ENCODE measurements around the gene SGK2.

The SGK2 gene

DNA sequence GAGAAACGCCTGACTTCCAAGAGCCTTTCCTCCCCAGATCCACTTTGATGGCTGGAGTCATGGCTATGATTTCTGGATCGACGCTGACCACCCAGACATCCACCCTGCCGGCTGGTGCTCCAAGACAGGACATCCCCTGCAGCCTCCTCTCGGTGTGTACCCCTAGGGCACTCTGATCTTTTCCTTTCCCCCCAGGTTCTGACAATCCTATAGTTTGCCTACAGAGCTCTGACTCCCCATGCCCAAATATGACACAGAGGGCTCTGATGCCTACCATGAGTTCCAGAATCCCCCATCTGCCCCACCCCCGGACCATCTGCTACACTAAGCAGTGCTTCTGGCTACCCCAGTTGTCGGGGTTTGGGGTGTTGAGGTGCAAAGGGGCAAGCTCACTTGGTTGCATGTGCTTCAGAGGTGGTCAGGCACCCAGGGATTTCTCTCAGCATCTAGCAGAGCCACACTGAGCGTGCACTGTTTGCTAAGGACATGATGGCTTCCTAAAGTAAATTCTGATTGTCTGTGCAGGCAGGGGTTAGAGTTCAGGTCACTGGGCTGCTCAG is 24.0 kb upstream of the SGK2 start:
- POLR2A ChIA-PET: no interaction called here
- CTCF ChIA-PET: interaction anchor here (0.6 to 1.8 kb wide), 3 partner anchors 12 to 157 kb away, joined by 3 to 6 read pairs (median 3); no protein-coding TSS in a partner anchor
- Histone ChIP-seq H3K4me3 (ENCODE audit: low read depth, low read length) (no peak overlapping the region), H3K27ac (ENCODE audit: extremely low read depth, low read depth, low read length) (no peak overlapping the region), H3K36me3 (ENCODE audit: control insufficient read depth in 2 of 2, insufficient read depth in 1 of 2, low read length in 2 of 2) (peaks cover 0 to 79% of the 10 kb centered on the region in 2 experiments; a peak in 1 of 3 replicates), H3K9me3 (ENCODE audit: control insufficient read depth, insufficient read depth, low read depth, low read length) (no peaks in the 10 kb centered on the region), H3K4me1 (ENCODE audit: control insufficient read depth, insufficient read depth, low read length) (no peaks in the 10 kb centered on the region)
- TF ChIP-seq, protein P1, sequence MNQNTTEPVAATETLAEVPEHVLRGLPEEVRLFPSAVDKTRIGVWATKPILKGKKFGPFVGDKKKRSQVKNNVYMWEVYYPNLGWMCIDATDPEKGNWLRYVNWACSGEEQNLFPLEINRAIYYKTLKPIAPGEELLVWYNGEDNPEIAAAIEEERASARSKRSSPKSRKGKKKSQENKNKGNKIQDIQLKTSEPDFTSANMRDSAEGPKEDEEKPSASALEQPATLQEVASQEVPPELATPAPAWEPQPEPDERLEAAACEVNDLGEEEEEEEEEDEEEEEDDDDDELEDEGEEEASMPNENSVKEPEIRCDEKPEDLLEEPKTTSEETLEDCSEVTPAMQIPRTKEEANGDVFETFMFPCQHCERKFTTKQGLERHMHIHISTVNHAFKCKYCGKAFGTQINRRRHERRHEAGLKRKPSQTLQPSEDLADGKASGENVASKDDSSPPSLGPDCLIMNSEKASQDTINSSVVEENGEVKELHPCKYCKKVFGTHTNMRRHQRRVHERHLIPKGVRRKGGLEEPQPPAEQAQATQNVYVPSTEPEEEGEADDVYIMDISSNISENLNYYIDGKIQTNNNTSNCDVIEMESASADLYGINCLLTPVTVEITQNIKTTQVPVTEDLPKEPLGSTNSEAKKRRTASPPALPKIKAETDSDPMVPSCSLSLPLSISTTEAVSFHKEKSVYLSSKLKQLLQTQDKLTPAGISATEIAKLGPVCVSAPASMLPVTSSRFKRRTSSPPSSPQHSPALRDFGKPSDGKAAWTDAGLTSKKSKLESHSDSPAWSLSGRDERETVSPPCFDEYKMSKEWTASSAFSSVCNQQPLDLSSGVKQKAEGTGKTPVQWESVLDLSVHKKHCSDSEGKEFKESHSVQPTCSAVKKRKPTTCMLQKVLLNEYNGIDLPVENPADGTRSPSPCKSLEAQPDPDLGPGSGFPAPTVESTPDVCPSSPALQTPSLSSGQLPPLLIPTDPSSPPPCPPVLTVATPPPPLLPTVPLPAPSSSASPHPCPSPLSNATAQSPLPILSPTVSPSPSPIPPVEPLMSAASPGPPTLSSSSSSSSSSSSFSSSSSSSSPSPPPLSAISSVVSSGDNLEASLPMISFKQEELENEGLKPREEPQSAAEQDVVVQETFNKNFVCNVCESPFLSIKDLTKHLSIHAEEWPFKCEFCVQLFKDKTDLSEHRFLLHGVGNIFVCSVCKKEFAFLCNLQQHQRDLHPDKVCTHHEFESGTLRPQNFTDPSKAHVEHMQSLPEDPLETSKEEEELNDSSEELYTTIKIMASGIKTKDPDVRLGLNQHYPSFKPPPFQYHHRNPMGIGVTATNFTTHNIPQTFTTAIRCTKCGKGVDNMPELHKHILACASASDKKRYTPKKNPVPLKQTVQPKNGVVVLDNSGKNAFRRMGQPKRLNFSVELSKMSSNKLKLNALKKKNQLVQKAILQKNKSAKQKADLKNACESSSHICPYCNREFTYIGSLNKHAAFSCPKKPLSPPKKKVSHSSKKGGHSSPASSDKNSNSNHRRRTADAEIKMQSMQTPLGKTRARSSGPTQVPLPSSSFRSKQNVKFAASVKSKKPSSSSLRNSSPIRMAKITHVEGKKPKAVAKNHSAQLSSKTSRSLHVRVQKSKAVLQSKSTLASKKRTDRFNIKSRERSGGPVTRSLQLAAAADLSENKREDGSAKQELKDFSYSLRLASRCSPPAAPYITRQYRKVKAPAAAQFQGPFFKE (tag by site-specific recombination; IDR thresholded peaks at IDR 0.05; ENCODE audit: borderline replicate concordance): no peak
- no peak for TF ChIP-seq HOXA7 (CRISPR knock-in tag; IDR thresholded peaks at IDR 0.05; ENCODE audit: borderline replicate concordance)
- TF ChIP-seq TRIM28 (IDR thresholded peaks at IDR 0.05; ENCODE audit: borderline replicate concordance, low read length): no peak
- TF ChIP-seq, protein P2, sequence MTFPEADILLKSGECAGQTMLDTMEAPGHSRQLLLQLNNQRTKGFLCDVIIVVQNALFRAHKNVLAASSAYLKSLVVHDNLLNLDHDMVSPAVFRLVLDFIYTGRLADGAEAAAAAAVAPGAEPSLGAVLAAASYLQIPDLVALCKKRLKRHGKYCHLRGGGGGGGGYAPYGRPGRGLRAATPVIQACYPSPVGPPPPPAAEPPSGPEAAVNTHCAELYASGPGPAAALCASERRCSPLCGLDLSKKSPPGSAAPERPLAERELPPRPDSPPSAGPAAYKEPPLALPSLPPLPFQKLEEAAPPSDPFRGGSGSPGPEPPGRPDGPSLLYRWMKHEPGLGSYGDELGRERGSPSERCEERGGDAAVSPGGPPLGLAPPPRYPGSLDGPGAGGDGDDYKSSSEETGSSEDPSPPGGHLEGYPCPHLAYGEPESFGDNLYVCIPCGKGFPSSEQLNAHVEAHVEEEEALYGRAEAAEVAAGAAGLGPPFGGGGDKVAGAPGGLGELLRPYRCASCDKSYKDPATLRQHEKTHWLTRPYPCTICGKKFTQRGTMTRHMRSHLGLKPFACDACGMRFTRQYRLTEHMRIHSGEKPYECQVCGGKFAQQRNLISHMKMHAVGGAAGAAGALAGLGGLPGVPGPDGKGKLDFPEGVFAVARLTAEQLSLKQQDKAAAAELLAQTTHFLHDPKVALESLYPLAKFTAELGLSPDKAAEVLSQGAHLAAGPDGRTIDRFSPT (tag by site-specific recombination; IDR thresholded peaks at IDR 0.05): no peak
- TF ChIP-seq ZNF658 (tag by site-specific recombination; IDR thresholded peaks at IDR 0.05): no peak
- TF ChIP-seq, protein P3, sequence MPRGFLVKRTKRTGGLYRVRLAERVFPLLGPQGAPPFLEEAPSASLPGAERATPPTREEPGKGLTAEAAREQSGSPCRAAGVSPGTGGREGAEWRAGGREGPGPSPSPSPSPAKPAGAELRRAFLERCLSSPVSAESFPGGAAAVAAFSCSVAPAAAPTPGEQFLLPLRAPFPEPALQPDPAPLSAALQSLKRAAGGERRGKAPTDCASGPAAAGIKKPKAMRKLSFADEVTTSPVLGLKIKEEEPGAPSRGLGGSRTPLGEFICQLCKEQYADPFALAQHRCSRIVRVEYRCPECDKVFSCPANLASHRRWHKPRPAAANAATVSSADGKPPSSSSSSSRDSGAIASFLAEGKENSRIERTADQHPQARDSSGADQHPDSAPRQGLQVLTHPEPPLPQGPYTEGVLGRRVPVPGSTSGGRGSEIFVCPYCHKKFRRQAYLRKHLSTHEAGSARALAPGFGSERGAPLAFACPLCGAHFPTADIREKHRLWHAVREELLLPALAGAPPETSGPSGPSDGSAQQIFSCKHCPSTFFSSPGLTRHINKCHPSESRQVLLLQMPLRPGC (tag by site-specific recombination; IDR thresholded peaks at IDR 0.05): no peak
- TF ChIP-seq ZNF133 (tag by site-specific recombination; IDR thresholded peaks at IDR 0.05): no peak
- no peak for TF ChIP-seq OVOL3 (tag by site-specific recombination; IDR thresholded peaks at IDR 0.05)
- TF ChIP-seq, protein P4, sequence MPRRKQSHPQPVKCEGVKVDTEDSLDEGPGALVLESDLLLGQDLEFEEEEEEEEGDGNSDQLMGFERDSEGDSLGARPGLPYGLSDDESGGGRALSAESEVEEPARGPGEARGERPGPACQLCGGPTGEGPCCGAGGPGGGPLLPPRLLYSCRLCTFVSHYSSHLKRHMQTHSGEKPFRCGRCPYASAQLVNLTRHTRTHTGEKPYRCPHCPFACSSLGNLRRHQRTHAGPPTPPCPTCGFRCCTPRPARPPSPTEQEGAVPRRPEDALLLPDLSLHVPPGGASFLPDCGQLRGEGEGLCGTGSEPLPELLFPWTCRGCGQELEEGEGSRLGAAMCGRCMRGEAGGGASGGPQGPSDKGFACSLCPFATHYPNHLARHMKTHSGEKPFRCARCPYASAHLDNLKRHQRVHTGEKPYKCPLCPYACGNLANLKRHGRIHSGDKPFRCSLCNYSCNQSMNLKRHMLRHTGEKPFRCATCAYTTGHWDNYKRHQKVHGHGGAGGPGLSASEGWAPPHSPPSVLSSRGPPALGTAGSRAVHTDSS (tag by site-specific recombination; IDR thresholded peaks at IDR 0.05): no peak
- no peak for TF ChIP-seq ZNF596 (tag by site-specific recombination; IDR thresholded peaks at IDR 0.05)
- no peak for TF ChIP-seq GLI2 (tag by site-specific recombination; IDR thresholded peaks at IDR 0.05; ENCODE audit: borderline replicate concordance, low read depth)
- TF ChIP-seq ZNF341 (tag by site-specific recombination; IDR thresholded peaks at IDR 0.05; ENCODE audit: low read depth): no peak

All from HEK293 (cell line).